AG09319 (cell line): ENCODE data around the gene DNAAF5.
"Not testable (repeated sequence)": the region's sequence is repeated elsewhere in the genome, so short reads cannot be mapped to it uniquely, and the experiment has no call there.

Source experiments
- DNase-seq: peaks from one replicate; pipeline ENCODE4 v3.0.0-alpha.2; 2010; ENCODE audit warnings: low read depth; ENCODE audit errors: extremely low read depth
- CTCF ChIP-seq: IDR thresholded peaks from 2 replicates; pipeline ENCODE4 v1.5.1; 2011; ENCODE audit warnings: low read depth, mild to moderate bottlenecking, inconsistent platforms, low read length, moderate library complexity

Gene DNAAF5

GRCh38 chr7:742791-743190 lies 16.3 kb downstream of the DNAAF5 start:
- no peak for DNase-seq
- no peak for TF ChIP-seq CTCF

- DNase-seq: not testable (repeated sequence)
Measured at GRCh38 chr7:743341-744127, 17.0 kb downstream of the DNAAF5 start.

GRCh38 chr7:744128-744520 lies 17.6 kb downstream of the DNAAF5 start:
- DNase-seq: not testable (repeated sequence)

GRCh38 chr7:744854-745430 lies 18.4 kb downstream of the DNAAF5 start:
- no peak for DNase-seq
- no peak for TF ChIP-seq CTCF

- no peak for DNase-seq
- no peak for TF ChIP-seq CTCF
Measured at GRCh38 chr7:745431-746154, 19.1 kb downstream of the DNAAF5 start.

GRCh38 chr7:746155-747061 lies 19.9 kb downstream of the DNAAF5 start:
- no peak for TF ChIP-seq CTCF
- no peak for DNase-seq

GRCh38 chr7:747186-747585 lies 20.7 kb downstream of the DNAAF5 start:
- DNase-seq: no peak
- TF ChIP-seq CTCF: no peak
